IMR-90 (cell line): ENCODE measurements around the gene RGS3. TPM values are rescaled to one million over a fixed set of nuclear protein-coding genes. Genes with fewer than 3 reads are reported as not detected.
"Not testable (repeated sequence)": the region's sequence is repeated elsewhere in the genome, so short reads cannot be mapped to it uniquely, and the experiment has no call there.

Experiments used
- ATAC-seq: fragments of 200-7000 bp; cut with Tn5 transposase; 2 replicates; pipeline ENCODE4 v1.9.1; 2020; ENCODE audit warnings: low read depth, mild to moderate bottlenecking, moderate library complexity
- BruUV-seq: library from RNA; stranded (reverse); fragments of 400-500 nt; replicated peaks from 2 replicates; lab custom pipeline; 2021; lab: Mats Ljungman, UMichigan
- CTCF ChIA-PET: fragments of 300-600 bp; formaldehyde crosslinking; extraction: SDS; loops from one replicate; lab custom pipeline; 2021; ENCODE audit warnings: antibody characterized with exemption; lab: Yijun Ruan, JAX
- POLR2A ChIA-PET: fragments of 300-600 bp; sonication (Branson Sonifier 250); formaldehyde crosslinking; loops from one replicate; lab custom pipeline; 2022; ENCODE audit warnings: antibody characterized with exemption; ENCODE audit not compliant: unreplicated experiment; lab: Charles Lee
- DNase-seq: peaks from one replicate; pipeline ENCODE4 v3.0.0; 2013
- H2AFZ ChIP-seq: replicated peaks from 2 replicates; pipeline ENCODE3; 2013; ENCODE audit warnings: low read length, mild to moderate bottlenecking; ENCODE audit not compliant: poor library complexity
- H2AK5ac ChIP-seq: 2 replicates; pipeline ENCODE4 v1.6.1; 2013; ENCODE audit warnings: low read depth, low read length, inconsistent platforms
- H2AK9ac ChIP-seq: replicated peaks from 2 replicates; pipeline ENCODE3; 2013; ENCODE audit warnings: mild to moderate bottlenecking, low read depth, low read length, moderate library complexity; ENCODE audit not compliant: poor library complexity
- H2BK120ac ChIP-seq: 2 replicates; pipeline ENCODE4 v1.6.1; 2013; ENCODE audit warnings: low read depth, low read length, inconsistent platforms
- H2BK15ac ChIP-seq: 3 replicates; pipeline ENCODE4 v1.6.1; 2013; ENCODE audit warnings: low read depth, low read length, inconsistent platforms
- H2BK20ac ChIP-seq: 2 replicates; pipeline ENCODE4 v1.6.1; 2013; ENCODE audit warnings: low read depth, mild to moderate bottlenecking, inconsistent platforms, low read length, moderate library complexity
- H2BK5ac ChIP-seq: 2 replicates; pipeline ENCODE4 v1.6.1; 2013; ENCODE audit warnings: mild to moderate bottlenecking, low read depth, low read length, inconsistent platforms; ENCODE audit not compliant: poor library complexity, severe bottlenecking
- H3K14ac ChIP-seq: replicated peaks from 2 replicates; pipeline ENCODE4 v1.6.1; 2013; ENCODE audit warnings: low read depth, low read length, inconsistent platforms
- H3K18ac ChIP-seq: 2 replicates; pipeline ENCODE4 v1.6.1; 2013; ENCODE audit warnings: low read depth, low read length, control low read depth
- H3K23ac ChIP-seq: 2 replicates; pipeline ENCODE4 v1.6.1; 2013; ENCODE audit warnings: low read depth, low read length, inconsistent platforms
- H3K27ac ChIP-seq: 2 replicates; pipeline ENCODE4 v1.5.1; 2013; ENCODE audit warnings: mild to moderate bottlenecking, control low read depth, low read length; ENCODE audit not compliant: insufficient read depth
- H3K27me3 ChIP-seq: 2 replicates; pipeline ENCODE4 v1.6.1; 2013; ENCODE audit warnings: low read length; ENCODE audit not compliant: control insufficient read depth, insufficient read depth
- H3K36me3 ChIP-seq: 2 replicates; pipeline ENCODE4 v1.6.1; 2013; ENCODE audit warnings: low read length, mixed read lengths; ENCODE audit not compliant: control insufficient read depth, insufficient read depth
- H3K4ac ChIP-seq: 2 replicates; pipeline ENCODE4 v1.6.1; 2013; ENCODE audit warnings: low read depth, low read length, inconsistent platforms
- H3K4me1 ChIP-seq: 2 replicates; pipeline ENCODE4 v1.6.1; 2013; ENCODE audit warnings: low read length, mixed read lengths; ENCODE audit not compliant: control insufficient read depth, insufficient read depth
- H3K4me2 ChIP-seq: 2 replicates; pipeline ENCODE4 v1.6.1; 2013; ENCODE audit warnings: low read depth, mild to moderate bottlenecking, control low read depth, low read length, moderate library complexity
- H3K4me3 ChIP-seq: 2 replicates; pipeline ENCODE4 v1.5.1; 2013; ENCODE audit warnings: low read depth, mild to moderate bottlenecking, control low read depth, low read length, moderate library complexity; ENCODE audit not compliant: insufficient read depth
- H3K56ac ChIP-seq: 2 replicates; pipeline ENCODE4 v1.6.1; 2013; ENCODE audit warnings: low read length, inconsistent platforms; ENCODE audit not compliant: insufficient read depth; ENCODE audit errors: extremely low read depth
- H3K79me1 ChIP-seq, 2 experiments: 2 replicates each; pipeline ENCODE4 v1.6.1; 2013; ENCODE audit warnings: low read length in 2 of 2, inconsistent platforms in 1 of 2, low read depth in 1 of 2
- H3K9ac ChIP-seq: 2 replicates; pipeline ENCODE4 v1.6.1; 2013; ENCODE audit warnings: low read depth, low read length, control low read depth
- H3K9me1 ChIP-seq: 2 replicates; pipeline ENCODE4 v1.6.1; 2013; ENCODE audit warnings: low read length, inconsistent platforms; ENCODE audit not compliant: insufficient read depth
- H3K9me3 ChIP-seq: 2 replicates; pipeline ENCODE4 v1.6.1; 2013; ENCODE audit warnings: low read length; ENCODE audit not compliant: control insufficient read depth, insufficient read depth
- H4K20me1 ChIP-seq: 2 replicates; pipeline ENCODE4 v1.6.1; 2013; ENCODE audit warnings: low read length, inconsistent platforms; ENCODE audit not compliant: insufficient read depth
- H4K5ac ChIP-seq: 2 replicates; pipeline ENCODE4 v1.6.1; 2013; ENCODE audit warnings: mild to moderate bottlenecking, low read depth, low read length, control low read depth
- H4K8ac ChIP-seq, 2 experiments: 2 replicates each; pipeline ENCODE4 v1.6.1; 2013; ENCODE audit warnings: low read depth in 2 of 2, low read length in 2 of 2, control low read depth in 1 of 2, inconsistent platforms in 1 of 2
- H4K91ac ChIP-seq: 2 replicates; pipeline ENCODE4 v1.6.1; 2013; ENCODE audit warnings: low read depth, low read length, inconsistent platforms; ENCODE audit not compliant: insufficient read depth
- NFE2L2 ChIP-seq: fragments of 150-350 bp; IDR thresholded peaks from 2 replicates; pipeline ENCODE4 v1.6.1; 2016; ENCODE audit warnings: low read depth, mild to moderate bottlenecking, low read length
- RAD21 ChIP-seq: IDR thresholded peaks from 2 replicates; pipeline ENCODE4 v1.6.1; 2012; ENCODE audit warnings: low read length, improper control_type of control experiment
- WGBS, 2 experiments: methylation state at CpG; one replicate each; pipeline versions ENCODE4 v1.1.5 to v1.1.7; 2013; ENCODE audit warnings: missing lambda C conversion rate in 2 of 2; ENCODE audit not compliant: insufficient read length in 1 of 2; ENCODE audit errors: extremely low coverage in 2 of 2; 5-methylcytosine and 5-hydroxymethylcytosine counted together
- dilution Hi-C: fragments of 300-500 bp; cut with HindIII; formaldehyde crosslinking; loops from one replicate; pipeline ENCODE4 v1.14.3; 2018; ENCODE audit warnings: low sequenced_read_pairs; ENCODE audit not compliant: unreplicated experiment
- in situ Hi-C: fragments of 300-500 bp; cut with MboI; formaldehyde crosslinking; loops from 3 replicates; pipeline ENCODE4 v1.14.3; 2019; ENCODE audit warnings: low sequenced_read_pairs, inconsistent platforms, mixed read lengths
- intact Hi-C: fragments of 100-400 bp; cut with micrococcal nuclease; formaldehyde crosslinking; loops from 2 replicates; pipeline ENCODE4 v1.10.0; 2022
- polyA plus RNA-seq, 3 experiments: library from polyadenylated mRNA; depleted of rRNA; stranded (reverse); fragments of >200 nt; gene quantifications; 2 replicates each; pipeline ENCODE4 v1.2.3, GENCODE V29; 2012; ENCODE audit warnings: low replicate concordance in 1 of 3
- total RNA-seq: library from RNA; depleted of rRNA; stranded (reverse); fragments of >200 nt; gene quantifications from 2 replicates; pipeline ENCODE4 v1.2.3, GENCODE V29; 2012

RGS3 gene
- total and polyA plus RNA-seq, 2 of the 4 experiments (the other 2 are of a cell fraction), result 51.8 to 65.6 TPM

- TF ChIP-seq RAD21 (no peak), NFE2L2 (no peak)
These were observed 84.9 kb downstream of the RGS3 start (continued) for GRCh38 chr9:113548221-113549041.

GRCh38 chr9:113549892-113550291 lies 86.4 kb downstream of the RGS3 start:
- no CpG with 5 or more reads among the region's 8 CpGs for WGBS, 2 experiments
- H3K4me3 ChIP-seq, result not testable (repeated sequence)

More at GRCh38 chr9:113549892-113550291, 86.4 kb downstream of the RGS3 start:
- H3K9ac ChIP-seq, in situ Hi-C loops, H2AK9ac ChIP-seq, H3K56ac ChIP-seq, H3K27me3 ChIP-seq, intact Hi-C loops, BruUV-seq, H3K27ac ChIP-seq, H2AK5ac ChIP-seq, DNase-seq, H2BK120ac ChIP-seq, H2BK20ac ChIP-seq, H2BK15ac ChIP-seq, H3K4me2 ChIP-seq, H3K23ac ChIP-seq, H2BK5ac ChIP-seq, H4K20me1 ChIP-seq, H3K14ac ChIP-seq, H3K18ac ChIP-seq, dilution Hi-C loops, H3K9me3 ChIP-seq, POLR2A ChIA-PET, CTCF ChIA-PET, H3K9me1 ChIP-seq, H4K8ac ChIP-seq, H4K5ac ChIP-seq, H3K36me3 ChIP-seq, H2AFZ ChIP-seq, H4K91ac ChIP-seq, H3K4ac ChIP-seq, H3K79me1 ChIP-seq, ATAC-seq: not testable (repeated sequence)
- H3K4me1 ChIP-seq, result peaks cover 12% of the 10 kb centered on the region
